Tongue (tissue), 2 donors: ENCODE results near the gene P2RX2. TPM values are rescaled to one million over a fixed set of nuclear protein-coding genes. Genes with fewer than 3 reads are reported as not detected.

ENCODE experiments used
- DNase-seq: peaks from one replicate; pipeline ENCODE4 v3.0.0-alpha.2; 2015
- total RNA-seq: library from RNA; depleted of rRNA; stranded (reverse); fragments of >200 nt; gene quantifications from one replicate; pipeline ENCODE4 v1.2.3, GENCODE V29; 2014

Gene P2RX2
- total RNA-seq, 1 donor from 2014 or later, result not detected

DNA sequence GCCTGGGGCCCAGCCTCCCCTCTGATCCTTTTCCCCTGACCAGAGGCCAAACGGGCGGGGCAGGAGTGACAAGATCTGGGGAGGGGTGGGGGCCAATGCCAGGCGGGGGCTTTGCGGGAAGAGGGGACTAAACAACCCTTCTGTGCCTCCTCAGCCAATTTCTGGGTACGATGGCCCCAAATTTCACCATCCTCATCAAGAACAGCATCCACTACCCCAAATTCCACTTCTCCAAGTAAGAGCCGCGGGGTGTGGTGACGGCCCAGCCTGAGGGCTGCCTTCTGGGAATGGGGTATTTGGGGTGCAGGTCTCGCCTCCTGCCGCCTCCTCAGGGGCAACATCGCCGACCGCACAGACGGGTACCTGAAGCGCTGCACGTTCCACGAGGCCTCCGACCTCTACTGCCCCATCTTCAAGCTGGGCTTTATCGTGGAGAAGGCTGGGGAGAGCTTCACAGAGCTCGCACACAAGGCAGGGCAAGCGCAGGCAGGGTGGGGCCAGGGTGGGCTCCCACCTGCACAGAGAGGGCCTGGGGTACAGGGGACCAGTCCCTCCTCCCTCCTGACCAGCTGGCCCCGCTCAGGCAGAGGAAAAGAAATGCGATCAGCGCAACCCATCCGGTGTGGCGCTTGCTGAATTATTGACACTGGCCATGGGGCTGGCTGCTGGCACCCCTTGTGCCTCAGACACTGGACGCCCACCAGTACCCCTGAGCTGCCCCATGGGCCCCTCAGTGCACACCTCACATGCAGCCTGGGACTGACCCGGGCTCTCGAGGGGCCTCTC lies 1.7 kb downstream of the P2RX2 start:
- no peak for DNase-seq

DNA sequence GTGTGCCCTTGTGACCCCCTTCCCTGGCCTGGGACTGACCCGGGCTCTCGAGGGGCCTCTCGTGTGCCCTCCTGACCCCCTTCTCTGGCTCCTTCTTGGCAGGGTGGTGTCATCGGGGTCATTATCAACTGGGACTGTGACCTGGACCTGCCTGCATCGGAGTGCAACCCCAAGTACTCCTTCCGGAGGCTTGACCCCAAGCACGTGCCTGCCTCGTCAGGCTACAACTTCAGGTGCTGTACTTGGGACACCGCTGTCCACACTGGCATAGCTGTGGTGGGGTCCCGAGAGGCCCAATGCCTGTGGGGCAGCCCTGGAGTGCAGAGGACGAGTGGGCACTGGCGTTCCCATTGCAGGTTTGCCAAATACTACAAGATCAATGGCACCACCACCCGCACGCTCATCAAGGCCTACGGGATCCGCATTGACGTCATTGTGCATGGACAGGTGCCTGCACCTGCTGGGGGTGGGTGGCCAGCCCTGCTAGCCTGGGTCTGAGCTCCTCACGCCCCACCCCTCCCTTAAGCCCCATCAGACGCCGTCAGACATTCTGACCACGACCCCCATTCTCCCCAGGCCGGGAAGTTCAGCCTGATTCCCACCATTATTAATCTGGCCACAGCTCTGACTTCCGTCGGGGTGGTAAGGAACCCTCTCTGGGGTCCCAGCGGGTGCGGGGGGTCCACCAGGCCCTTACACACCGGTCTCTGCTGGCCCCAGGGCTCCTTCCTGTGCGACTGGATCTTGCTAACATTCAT lies 2.5 kb downstream of the P2RX2 start:
- no peak for DNase-seq

DNA sequence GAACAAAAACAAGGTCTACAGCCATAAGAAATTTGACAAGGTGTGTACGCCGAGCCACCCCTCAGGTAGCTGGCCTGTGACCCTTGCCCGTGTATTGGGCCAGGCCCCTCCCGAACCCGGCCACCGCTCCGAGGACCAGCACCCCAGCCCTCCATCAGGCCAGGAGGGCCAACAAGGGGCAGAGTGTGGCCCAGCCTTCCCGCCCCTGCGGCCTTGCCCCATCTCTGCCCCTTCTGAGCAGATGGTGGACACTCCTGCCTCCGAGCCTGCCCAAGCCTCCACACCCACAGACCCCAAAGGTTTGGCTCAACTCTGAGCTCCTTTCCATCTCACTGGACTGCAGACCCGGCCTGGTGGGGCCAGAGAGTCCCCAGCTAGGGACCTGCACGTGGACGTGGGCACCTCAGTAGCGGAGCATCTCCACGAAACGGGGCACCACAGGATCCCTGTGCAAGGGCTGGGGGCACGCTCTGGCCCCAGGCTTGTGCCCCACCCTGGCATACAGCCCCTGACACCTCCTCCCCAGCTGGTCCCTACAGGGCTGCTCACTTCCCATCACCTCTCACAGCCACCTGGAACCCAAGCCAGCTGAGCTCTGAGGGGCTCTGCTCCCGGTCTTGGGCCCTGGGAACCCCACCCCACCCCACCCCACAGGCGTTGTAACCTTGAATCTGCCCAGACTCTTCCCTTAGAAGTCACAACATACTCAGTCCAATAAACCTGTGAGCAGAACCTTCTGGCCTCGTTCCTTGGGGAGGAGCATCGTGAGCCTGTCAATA lies 3.3 kb downstream of the P2RX2 start:
- DNase-seq, result no peak

DNA sequence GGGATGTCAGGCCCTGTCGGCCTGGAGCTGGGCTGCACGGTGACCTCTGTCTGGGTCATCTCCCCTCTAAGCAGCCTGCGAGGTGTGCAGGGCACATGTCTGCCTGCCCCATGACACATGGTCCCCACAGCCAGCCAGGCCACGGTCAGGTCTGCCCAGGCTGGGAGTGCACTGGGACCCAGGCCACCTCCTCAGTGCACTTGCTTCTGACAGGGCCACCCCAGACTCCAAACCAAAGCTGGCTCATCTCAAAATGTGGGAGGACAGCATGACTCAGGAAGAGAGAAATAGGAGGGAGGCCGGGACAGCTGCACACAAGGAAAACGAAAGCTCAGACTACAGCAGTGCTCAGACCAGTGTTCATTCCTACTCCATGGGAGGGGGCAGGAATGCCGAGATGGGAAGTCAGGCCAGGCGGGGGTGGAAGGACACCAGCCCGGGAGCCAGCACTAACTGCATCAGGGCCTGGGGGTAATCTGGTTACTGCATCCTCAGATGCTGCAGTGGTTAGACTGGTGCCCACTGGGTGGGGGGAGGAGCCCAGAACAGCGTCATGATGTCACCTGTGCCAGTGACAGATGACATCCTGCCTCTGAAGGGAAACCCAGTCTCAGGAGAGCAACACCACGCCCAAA lies 4.0 kb downstream of the P2RX2 start:
- peak; percentile 82 for DNase-seq

DNA sequence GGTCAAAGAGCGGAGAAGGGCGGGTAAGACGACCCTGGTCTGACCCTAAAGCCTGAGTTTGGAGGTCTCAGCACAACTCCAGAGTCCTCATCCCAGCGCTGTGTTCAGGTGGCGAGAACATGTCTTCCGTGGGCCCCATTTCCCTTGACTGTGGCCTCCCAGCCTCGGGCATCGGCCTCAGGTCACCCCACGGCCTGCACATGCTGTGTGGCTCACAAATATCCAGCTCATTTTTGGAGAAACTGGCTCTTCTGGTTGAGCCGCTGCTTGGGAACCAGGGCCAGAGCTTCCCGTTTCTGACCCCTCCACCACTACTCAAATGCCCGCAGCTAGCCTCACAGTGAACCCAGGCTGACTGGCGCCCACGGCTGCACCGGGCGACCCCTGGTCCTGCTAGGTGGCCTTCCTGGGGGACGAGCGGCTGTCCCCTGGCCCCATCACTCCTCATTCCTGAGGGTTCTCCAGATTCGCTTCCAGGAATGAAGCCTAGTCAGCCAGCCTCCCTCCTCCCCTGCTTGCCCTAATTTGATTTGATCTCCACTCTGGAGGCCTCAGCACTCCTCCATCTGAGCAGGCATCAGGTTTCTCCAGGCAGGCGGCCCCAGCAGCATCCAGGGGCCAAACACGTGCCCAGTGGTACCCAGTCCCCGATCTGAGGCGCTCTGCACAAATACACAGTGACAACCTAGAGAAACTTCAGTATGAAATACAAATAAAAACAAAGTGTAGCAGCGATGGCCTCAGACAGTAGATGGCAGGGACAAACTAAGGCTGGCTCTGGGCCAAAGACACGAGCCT lies 4.7 kb downstream of the P2RX2 start:
- no peak for DNase-seq

DNA sequence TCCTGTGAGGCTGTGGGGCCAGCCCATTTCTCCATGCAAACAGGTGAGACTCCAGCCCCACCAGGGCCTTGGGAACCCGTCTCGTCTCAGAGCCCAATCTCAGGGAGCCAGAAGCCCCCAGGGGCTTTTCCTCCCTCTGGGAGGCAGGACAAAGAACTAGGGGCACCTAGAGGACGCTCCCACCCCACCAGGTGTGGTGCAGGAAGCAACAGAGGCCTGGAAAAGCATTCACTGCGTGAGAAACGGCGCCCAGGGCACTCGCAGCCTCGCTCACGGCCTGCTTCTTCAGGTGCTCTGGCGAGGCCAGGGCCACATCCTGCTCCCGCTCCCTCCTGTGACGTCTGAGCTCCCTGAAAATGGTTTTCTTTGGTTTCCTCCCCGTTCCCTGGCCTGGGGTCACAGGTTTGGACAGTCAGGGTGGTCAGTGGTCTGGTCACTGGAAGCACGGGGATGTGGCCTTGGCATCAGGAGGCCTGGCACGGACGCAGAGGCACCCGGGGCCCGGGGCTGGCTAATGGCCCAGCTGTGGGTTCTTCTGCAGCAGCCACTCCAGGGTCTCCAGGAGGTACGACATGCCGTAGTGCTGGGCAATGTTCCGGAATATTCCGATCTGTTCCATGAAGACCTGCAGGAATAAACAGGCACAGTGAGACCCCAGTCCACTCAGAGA lies 5.7 kb downstream of the P2RX2 start:
- DNase-seq, result no peak

DNA sequence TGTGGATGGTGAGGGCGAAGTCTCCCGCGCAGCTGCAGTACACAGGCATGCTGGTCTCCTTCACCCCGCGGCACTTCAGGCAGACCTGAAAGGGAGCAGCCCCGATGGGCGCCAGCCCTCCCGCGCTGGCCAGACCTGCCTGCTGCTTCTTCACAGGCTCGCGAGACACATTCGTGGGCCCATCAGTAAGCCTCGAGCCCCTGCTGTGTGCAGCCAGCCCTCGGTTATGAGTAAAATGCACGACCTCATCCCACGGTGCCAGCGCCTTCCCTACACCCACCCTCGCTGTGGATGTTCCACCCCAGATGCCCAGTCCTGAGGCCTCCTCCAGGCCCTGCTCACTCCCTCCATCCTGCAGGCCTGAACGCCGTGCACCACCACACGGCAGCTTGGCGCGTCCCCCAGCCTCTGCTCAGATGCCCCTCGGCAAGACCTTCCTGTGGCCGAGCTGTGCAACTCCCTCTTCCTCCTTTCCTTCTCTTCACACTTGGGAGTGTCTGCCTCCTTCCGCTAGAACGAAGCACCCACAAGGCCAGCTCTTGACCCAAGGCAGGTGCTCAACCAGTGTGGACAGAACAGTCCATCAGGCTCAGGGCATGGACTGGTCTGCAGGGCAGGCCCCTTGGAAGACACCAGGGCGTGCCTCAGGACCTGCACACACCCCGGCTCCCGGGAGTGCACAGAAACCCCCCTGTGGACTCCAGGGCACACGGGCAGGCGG lies 6.5 kb downstream of the P2RX2 start:
- DNase-seq, result no peak

DNA sequence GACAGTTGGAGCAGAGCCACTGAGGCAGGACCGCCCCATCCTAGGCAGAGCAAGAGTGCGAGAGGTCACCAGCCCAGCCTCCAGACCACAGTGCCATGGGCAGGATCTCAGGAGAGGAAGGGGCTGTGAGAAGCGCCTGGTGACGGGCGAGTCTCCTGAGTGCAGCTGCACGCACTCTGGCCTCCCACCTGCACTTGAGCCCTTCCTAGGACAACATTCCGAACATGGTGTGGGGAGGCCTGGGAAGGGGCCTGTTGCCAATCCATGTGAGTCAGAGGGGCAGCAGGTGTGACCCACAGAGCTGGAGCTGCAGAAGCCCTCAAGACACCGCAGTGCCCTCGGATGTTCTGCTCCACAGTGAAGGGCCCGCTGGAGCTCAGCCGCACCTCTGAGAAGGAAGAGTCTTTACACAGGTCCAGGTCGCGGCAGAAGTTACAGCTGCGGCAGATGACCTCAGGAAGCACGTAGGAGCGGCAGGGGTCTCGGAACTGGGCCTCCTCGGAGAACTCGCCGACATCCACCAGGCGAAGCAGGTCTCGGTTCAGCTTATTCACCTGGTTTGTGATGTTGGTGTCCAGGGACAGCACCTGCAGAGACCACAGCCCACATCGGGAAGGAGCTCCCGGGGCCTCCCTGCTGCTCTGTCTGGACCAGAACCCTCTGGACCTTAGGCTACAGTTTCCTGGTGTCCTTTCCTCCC lies 7.3 kb downstream of the P2RX2 start:
- no peak for DNase-seq

DNA sequence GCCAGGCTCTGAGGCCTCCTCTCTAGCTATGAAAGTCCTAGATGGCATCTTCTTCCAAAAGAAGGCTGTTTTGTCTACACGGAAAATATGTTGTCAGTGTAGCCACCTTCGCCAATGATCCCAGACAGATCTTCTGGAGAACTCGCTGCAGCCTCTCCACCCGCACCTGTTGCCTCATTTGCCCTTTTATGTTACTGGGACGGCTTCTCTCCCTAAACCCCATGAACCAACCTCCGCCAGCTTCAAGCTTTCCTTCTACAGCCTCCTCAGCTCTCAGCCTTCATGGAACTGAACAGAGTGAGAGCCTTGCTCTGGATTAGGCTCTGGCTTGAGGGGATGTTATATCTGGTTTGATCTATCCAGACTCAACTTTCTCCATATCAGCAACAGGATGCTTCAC lies 10.8 kb downstream of the P2RX2 start:
- no peak for DNase-seq

DNA sequence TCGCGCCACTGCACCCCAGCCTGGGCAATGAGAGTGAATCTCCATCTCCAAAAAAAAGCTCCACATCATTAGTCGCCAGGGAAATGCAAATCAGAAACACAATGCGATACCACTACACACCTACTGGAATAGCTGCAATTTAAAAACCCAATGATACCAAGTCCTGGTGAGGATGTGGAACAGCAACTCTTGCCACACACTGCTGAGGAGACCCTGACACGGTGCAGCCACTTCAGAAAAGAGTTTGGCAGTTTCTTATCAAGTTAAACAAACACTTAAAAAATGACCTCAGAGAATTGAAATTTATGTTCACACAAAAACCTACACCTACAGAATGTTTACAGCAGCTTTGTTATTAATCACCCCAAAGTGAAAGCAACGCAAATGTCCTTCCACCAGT lies 12.1 kb downstream of the P2RX2 start:
- DNase-seq, result no peak

DNA sequence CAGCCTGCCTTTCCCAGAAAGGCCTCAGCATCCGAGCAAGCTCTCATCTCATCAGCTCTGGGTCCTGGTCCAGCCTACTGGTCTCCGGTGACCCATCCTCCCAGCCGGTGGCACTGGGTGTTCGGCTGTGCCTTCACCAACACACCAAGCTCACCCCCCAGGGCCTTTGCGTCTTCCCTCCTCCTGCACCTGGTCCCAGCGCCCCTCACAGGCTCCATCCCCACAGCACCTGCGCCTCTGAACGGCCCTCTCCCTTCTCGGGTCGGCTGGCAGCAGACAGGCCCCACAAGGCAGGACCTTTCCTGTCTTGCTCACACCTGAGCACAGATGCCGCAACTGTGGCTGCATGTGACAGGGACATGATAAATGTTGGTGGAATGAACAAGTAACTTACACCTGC lies 13.1 kb downstream of the P2RX2 start:
- no peak for DNase-seq

DNA sequence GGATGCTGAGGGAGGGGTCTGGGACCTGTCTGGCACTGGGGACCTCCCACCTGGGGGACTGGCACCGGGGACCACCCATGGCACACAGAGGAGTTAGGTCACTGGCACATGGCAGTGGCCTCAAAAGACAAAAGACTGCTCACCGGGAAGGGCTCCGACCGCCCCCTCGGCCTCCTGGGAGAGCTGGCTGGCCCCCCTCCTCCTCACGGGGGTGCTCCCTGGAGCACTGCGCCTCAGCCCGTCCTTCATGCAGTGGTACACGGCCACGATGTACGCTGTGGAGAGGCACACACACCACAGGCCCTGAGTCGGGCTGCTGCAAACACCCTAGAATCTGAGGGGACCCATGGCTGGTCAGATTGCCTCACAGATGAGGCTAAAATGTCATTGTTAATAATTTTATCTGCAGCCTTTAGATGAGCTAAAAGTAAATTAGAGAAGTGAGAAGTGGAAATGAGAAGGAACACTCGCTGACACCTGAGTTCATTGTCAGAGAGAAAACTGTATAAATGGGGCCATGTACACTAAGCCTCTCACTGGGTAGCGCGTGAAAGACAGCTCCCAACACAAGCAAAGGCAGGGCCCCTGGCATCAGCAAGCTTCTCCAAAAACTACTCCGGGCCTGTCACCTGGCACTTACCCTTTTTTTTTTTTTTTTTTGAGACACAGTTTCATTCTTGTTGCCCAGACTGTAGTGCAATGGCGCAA lies 14.1 kb downstream of the P2RX2 start:
- no peak for DNase-seq

DNA sequence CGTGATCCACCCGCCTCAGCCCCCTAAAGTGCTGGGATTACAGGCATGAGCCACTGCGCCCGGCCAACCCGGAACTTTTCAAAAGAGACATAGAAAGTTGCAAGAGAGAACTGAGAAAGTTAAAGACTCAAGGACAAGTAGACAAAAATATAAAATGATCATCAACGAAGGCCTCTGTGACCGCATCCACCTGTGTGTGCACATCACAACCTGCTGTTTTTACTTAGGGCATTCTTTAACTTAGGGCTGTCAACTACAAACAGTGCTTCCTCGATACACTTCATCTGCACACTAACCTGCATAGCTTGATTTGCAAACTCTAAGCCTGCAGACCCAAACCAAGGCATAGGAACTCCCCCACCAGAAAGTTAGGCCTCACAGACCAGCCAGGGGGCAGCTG lies 14.8 kb downstream of the P2RX2 start:
- DNase-seq, result no peak

DNA sequence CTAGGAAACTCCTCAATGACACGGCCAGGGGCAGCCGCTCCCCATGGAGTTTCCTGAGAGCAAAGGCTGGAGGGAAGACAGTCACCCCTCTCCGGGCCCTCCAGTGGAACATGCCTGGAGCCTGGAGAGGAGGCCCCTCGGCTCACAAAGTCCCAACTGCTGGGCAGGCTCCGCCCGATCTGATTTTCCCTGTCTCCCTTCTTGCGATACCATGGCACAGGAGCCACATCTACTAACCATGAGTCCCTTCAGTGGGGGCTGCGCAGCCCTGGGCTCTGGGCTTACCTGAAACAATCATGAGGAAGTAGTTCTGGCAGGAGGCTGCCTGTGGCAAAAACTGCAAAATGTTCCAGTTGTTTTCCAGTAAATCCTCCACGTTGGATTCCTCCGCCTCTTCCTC lies 15.3 kb downstream of the P2RX2 start:
- no peak for DNase-seq

DNA sequence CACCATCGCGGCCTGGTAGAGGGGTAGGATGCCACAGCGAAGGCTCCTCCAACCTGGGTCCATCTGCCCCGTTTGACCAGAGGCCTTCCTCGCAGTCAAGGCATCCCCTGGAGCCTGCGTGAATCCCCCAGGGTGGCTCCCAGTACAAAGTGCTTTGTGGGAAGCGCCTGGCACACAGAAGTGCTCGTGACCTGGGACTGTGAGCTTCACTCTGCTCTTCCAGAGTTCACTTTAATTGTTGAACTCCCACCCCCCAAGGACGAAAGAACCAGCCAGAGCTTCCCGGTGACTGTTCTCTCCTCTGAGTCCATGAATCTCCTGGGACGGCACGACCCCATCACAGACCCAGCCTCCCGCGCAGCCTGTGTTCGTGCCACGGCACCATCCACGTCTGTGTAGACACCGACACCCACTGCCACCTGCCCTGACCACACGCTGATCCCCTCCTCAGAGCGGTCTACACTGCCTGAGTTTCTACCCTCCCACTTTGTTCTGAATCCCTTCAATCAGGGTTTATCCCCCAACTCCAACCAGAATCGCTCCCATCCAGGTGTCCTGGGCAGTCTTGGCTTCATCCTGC lies 15.9 kb downstream of the P2RX2 start:
- DNase-seq, result no peak

DNA sequence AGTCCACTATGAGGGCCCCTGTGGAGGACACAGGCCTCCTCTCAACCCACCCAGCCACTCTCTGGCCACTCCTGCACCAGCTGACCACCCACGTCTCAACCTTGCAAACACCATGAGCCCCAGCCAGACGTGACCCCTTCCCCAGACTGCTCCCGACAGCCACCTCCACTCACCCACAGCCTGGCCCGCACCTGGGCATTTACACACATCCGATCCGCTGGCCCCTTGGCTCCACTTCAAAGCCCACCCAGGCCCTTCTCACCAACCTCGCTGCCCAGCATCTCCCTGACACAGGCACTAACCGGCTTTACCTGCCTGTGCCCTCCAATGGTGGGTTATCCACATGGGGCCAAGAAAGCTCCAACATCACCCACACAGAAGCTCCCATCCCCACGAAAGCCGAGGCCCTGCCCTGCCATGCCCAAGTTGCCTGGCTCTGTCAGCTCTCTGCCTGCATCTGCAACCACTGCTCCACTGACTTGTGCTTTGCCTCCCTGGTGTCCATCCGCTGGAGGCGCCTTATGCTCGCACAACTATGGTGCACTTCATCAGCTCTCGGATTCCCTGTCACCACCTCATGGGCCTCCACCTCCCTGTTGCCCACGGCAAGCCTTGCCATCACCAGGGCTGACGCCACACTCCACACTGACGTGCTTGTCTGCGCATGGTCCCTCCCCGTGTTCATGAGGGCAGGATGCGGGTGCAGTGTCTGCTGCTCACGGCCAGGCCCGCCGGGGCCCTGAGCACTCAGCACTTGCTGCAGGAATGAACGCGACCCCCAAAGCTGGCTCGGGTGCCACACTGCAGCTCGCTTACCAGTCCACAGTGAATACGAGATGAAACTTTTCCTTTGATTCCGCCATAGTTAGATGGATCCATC lies 16.7 kb downstream of the P2RX2 start:
- no peak for DNase-seq

DNA sequence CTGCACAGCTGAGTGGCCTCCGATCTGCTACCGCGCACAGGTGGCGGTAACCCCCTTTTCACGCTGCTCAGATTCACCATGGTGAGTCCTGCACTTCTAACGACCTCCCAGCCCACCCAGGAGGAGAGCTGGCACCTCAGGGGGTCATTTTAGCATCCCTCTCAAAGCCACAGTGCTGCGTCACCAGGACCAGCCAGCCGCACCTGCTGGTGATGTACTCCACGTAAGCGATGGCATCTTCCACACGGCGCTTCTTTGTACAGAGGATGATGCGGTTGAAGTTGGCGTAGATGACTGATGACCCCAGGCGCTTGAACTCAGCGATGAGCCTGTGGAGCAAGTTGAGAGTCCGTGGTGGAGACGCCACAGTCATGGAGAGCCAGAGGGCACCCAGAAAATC lies 19.2 kb downstream of the P2RX2 start:
- DNase-seq, result no peak
